A673 (cell line): Measurements from ENCODE around the gene DIS3L2. TPM values are rescaled to one million over a fixed set of nuclear protein-coding genes. Genes with fewer than 3 reads are reported as not detected.

Experiments
- BruUV-seq: library from RNA; stranded (reverse); fragments of 400-500 nt; replicated peaks from 2 replicates; lab custom pipeline; 2021; lab: Mats Ljungman, UMichigan
- CTCF ChIA-PET: fragments of 300-600 bp; sonication (Branson Sonifier 250); formaldehyde crosslinking; loops from one replicate; lab custom pipeline; 2022; ENCODE audit warnings: antibody characterized with exemption; lab: Charles Lee
- POLR2A ChIA-PET: fragments of 300-600 bp; sonication (Branson Sonifier 250); formaldehyde crosslinking; loops from one replicate; lab custom pipeline; 2022; ENCODE audit warnings: antibody characterized with exemption; ENCODE audit not compliant: low non-redundant PET; lab: Charles Lee
- DNase-seq: peaks from one replicate; pipeline ENCODE4 v3.0.0-alpha.2; 2015; ENCODE audit warnings: low spot score
- H3K27ac ChIP-seq: fragments of 200-600 bp; sonication (generic); 2 replicates; pipeline ENCODE4 v1.5.1; 2016; ENCODE audit warnings: mixed run types, low read depth, mild to moderate bottlenecking, mixed read lengths, antibody characterized with exemption, low read length; ENCODE audit not compliant: poor library complexity, severe bottlenecking
- H3K27me3 ChIP-seq: fragments of 200-600 bp; sonication (generic); replicated peaks from 2 replicates; pipeline ENCODE4 v1.6.1; 2017; ENCODE audit warnings: mixed run types, low read depth, mild to moderate bottlenecking, mixed read lengths, antibody characterized with exemption, low read length; ENCODE audit not compliant: insufficient read depth, poor library complexity
- H3K36me3 ChIP-seq: fragments of 200-600 bp; sonication (generic); 2 replicates; pipeline ENCODE4 v1.6.1; 2016; ENCODE audit warnings: mixed run types, mild to moderate bottlenecking, mixed read lengths, antibody characterized with exemption, low read length; ENCODE audit not compliant: insufficient read depth, poor library complexity, severe bottlenecking
- H3K4me1 ChIP-seq: fragments of 200-600 bp; sonication (generic); 2 replicates; pipeline ENCODE4 v1.6.1; 2017; ENCODE audit warnings: mixed run types, mild to moderate bottlenecking, mixed read lengths, antibody characterized with exemption, low read length; ENCODE audit not compliant: insufficient read depth, poor library complexity, severe bottlenecking
- H3K4me3 ChIP-seq: fragments of 200-600 bp; sonication (generic); 2 replicates; pipeline ENCODE4 v1.5.1; 2016; ENCODE audit warnings: low read depth, mixed run types, mild to moderate bottlenecking, mixed read lengths, low read length; ENCODE audit not compliant: poor library complexity, severe bottlenecking
- H3K9me3 ChIP-seq: fragments of 200-600 bp; sonication (generic); 2 replicates; pipeline ENCODE4 v1.6.1; 2016; ENCODE audit warnings: mixed run types, low read depth, mild to moderate bottlenecking, mixed read lengths, antibody characterized with exemption, low read length; ENCODE audit not compliant: poor library complexity, severe bottlenecking
- CTCF ChIP-seq: fragments of 300-800, 200-600 bp; sonication (generic); conservative IDR thresholded peaks from 2 replicates; pipeline ENCODE4 v1.5.1; 2017; ENCODE audit warnings: low read depth, mild to moderate bottlenecking, antibody characterized with exemption, low read length, moderate library complexity, mixed read lengths
- EZH2 ChIP-seq: fragments of 200-600 bp; sonication (generic); IDR thresholded peaks from 2 replicates; pipeline ENCODE4 v1.6.1; 2017; ENCODE audit warnings: borderline replicate concordance, low read depth, mild to moderate bottlenecking, mixed read lengths, antibody characterized with exemption, low read length; ENCODE audit not compliant: poor library complexity, severe bottlenecking
- intact Hi-C: fragments of 100-400 bp; cut with micrococcal nuclease; formaldehyde crosslinking; loops from one replicate; pipeline ENCODE4 v1.10.0; 2022; ENCODE audit not compliant: unreplicated experiment
- total RNA-seq: library from RNA; stranded (reverse); gene quantifications from 2 replicates; pipeline ENCODE4 v1.2.3, GENCODE V29; 2021

Gene DIS3L2
- total RNA-seq, 1 experiment from 2014 or later = 38.7 TPM

- CTCF ChIA-PET = no interaction called here
- no peaks in the 10 kb centered on the region for H3K27me3 ChIP-seq
- intact Hi-C loops = loop anchor here (10.0 kb wide), 1 partner anchor 375 kb away; the partner anchor contains the start of gene NPPC
Measured at GRCh38 chr2:232299927-232300674, 338.6 kb downstream of the DIS3L2 start.

GRCh38 chr2:232300894-232301387, 339.4 kb downstream of the DIS3L2 start:
- Histone ChIP-seq H3K4me1 (no peaks in the 10 kb centered on the region), H3K27ac (no peak overlapping the region), H3K27me3 (no peaks in the 10 kb centered on the region), H3K9me3 (no peaks in the 10 kb centered on the region), H3K4me3 (no peak overlapping the region), H3K36me3 (no peaks in the 10 kb centered on the region)
- POLR2A ChIA-PET = interaction anchor here (0.6 kb wide), 2 partner anchors 40 to 918 kb away, joined by 4 to 6 read pairs; no protein-coding TSS in a partner anchor
- TF ChIP-seq CTCF (no peak), EZH2 (no peak)
- CTCF ChIA-PET = no interaction called here
- no TSS peak for BruUV-seq
- intact Hi-C loops = no loop called here
- no peak for DNase-seq

More at GRCh38 chr2:232299927-232300674, 338.6 kb downstream of the DIS3L2 start:
- DNase-seq = no peak
- no TSS peak for BruUV-seq
- no peak overlapping the region for H3K27ac ChIP-seq
- H3K36me3 ChIP-seq = no peaks in the 10 kb centered on the region
- H3K9me3 ChIP-seq = no peaks in the 10 kb centered on the region
- H3K4me3 ChIP-seq = no peak overlapping the region
- POLR2A ChIA-PET = no interaction called here
- TF ChIP-seq CTCF (no peak), EZH2 (no peak)
- no peaks in the 10 kb centered on the region for H3K4me1 ChIP-seq

- no TSS peak for BruUV-seq
- H3K36me3 ChIP-seq = no peaks in the 10 kb centered on the region
- ChIA-PET POLR2A (no interaction called here), CTCF (no interaction called here)
- H3K9me3 ChIP-seq = no peaks in the 10 kb centered on the region
- intact Hi-C loops = no loop called here
- H3K4me1 ChIP-seq = no peaks in the 10 kb centered on the region
- DNase-seq = no peak
- TF ChIP-seq EZH2 (no peak), CTCF (no peak)
- H3K4me3 ChIP-seq = no peak overlapping the region
- H3K27ac ChIP-seq = no peak overlapping the region
- no peaks in the 10 kb centered on the region for H3K27me3 ChIP-seq
Measured at GRCh38 chr2:232304236-232304635, 342.7 kb downstream of the DIS3L2 start.
